HPDE6-E6E7 (cell line): ENCODE results near the gene ATP9B.
"Not testable (repeated sequence)": the region's sequence is repeated elsewhere in the genome, so short reads cannot be mapped to it uniquely, and the experiment has no call there.

Experiments
- DNase-seq: peaks from one replicate; pipeline ENCODE4 v3.0.0; 2011; ENCODE audit warnings: missing footprints; ENCODE audit errors: extremely low spot score

ATP9B gene

GRCh38 chr18:79285191-79285590 lies 216.0 kb downstream of the ATP9B start:
- not testable (repeated sequence) for DNase-seq

- DNase-seq = not testable (repeated sequence)
Observed at GRCh38 chr18:79290409-79290808, 221.2 kb downstream of the ATP9B start.

- no peak for DNase-seq
Observed at GRCh38 chr18:79290876-79291275, 221.7 kb downstream of the ATP9B start.

- no peak for DNase-seq
Observed at GRCh38 chr18:79294235-79294634, 225.0 kb downstream of the ATP9B start.

DNA sequence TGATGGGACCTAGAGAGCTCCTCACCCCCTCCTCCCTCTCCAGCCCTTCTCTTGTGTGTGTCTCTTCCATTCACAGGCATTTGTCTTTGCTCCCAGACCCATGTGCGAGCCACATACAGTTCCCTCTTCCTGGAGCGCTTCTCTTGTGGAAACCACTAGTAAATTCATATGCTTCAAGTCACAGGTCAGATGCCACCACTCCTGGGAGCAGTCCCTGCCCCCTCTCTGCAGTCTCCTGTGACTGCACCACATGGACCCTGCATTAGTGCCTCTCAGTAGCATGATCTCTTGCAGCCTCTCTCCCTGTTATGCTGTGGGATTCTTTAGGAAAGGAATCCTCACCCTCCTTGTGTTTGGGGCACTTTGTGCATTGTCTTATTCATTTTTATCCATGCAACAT lies 230.1 kb downstream of the ATP9B start:
- DNase-seq = no peak

DNA sequence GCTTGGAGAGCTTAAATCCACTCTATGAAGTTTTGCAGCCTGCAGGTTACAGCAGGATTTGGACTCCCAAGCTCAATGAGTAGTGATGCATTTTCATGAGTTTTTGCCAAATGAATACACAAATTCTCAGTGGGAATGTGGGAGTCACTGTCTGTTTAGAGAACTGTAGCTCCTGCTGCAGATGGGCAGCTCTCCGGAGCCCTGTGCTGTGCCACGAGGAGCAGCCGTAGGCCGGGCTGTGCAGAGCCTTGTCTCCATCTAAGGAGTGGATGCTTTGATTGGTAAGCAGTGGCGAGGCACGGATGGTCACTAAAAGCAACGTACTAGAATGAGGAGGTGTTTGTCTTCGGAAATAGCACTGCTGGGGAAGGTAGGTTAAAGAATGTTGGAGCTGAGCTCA lies 230.5 kb downstream of the ATP9B start:
- no peak for DNase-seq

- DNase-seq = no peak
Observed at GRCh38 chr18:79300413-79300812, 231.2 kb downstream of the ATP9B start.

DNA sequence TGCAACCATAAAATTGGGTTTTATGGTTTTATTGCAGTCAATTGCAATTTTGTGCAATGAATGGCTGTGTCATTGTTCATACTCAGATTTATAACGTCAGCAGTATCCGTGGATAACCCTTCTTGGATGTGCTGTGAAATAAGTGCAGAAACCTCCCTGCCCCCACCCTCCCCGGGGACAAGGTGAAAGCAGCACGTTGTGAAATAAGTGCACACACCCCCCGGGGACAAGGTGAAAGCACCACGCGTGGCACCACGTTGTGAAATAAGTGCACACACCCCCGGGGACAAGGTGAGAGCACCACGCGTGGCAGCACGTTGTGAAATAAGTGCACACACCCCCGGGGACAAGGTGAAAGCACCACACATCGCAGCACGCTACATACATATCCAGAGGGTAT lies 232.9 kb downstream of the ATP9B start:
- no peak for DNase-seq

DNA sequence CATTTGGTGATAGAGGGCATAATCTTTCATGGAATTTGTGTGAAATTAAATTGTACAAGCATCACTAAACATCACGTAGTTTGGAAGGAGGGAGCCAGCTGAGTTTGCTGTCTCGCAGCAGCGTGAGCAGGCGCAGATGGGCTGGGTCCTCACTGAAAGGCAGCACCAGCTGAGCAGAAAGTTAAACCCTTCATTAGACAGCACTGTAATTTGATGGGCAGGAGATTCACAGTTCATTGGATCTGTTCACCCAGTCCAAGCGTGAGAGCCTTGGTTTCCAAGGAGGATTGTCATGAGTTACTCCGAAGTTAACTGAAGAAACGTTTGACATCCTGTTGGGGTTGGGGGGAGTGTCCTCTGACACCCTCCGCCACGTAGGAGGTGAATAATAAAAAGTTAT lies 236.7 kb downstream of the ATP9B start:
- DNase-seq = no peak

DNA sequence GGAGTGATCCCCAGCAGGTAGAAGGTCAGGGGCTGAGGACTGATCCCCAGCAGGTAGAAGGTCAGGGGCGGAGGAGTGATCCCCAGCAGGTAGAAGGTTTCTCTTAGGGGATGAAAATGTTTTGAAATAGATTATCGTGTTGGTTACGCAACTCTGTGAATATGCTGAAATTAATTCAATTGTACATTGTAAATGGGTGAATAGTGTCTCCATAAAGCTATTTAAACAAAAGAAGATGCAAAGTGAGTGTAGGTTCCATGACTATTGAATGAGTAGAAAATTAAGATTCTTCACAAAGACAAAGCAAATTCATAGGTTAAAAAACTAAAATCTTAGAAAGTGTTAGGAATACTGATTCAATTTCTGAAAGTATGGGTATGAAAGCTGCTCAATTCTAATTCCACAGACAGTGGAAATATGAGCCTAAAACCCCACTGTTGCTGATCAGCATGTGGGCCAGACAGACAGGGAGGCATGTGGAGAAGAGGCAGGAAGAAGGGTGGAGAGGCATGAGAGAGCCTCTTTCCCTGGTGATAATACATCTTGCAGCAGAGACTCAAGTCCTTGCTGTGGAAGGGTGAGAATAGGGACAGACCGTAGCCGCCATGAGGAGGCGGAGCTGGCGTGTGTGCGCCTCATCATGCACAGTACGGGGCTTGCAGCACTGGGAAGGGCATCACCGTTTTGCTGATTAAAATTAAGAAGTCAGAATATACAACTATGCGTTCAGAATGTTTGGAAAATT lies 240.6 kb downstream of the ATP9B start:
- no peak for DNase-seq

DNA sequence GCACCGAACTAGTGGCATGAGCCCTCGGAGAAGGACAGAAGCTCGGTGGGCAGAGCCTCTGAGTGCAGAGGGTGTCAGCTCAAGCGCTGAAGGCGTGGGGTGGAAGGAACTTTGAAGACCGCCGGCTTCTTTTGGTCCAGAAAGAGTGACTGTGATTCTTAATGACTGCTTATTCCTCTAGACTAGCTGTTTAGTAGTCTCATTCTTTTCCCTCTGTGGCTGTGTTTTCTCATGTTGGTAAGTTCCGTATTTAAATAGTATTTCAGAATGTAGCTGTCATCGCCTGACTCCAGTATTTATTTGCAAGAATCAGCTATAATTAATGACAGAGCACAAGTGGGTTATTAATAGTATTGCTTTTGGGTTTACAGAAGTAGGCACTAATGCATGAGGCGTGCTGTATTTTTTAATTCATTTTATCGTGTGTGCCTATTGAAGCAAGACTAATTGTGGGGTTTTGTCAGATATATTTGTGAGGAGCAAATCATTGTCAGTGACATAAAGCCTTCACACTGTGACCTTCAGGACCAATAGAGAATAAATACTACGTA lies 245.7 kb downstream of the ATP9B start:
- no peak for DNase-seq

DNA sequence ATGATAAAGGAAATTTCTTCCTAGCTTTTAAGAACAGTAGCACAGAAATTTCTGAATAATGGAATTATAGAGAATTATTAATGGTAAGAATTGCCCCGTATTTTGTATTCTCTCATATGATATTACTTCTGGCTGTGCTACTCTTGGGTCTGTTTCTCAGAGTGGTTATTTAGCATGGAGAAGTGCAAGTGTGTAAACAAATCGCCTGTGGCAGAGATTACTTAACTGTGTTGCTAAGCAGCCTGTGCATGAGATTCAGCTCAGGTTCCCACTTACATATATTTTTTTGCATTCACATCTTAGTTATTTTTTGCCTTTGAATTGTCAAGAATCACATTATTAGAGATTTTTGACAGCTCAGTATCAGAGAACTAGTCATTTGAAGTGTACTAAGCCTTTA lies 246.4 kb downstream of the ATP9B start:
- no peak for DNase-seq

DNA sequence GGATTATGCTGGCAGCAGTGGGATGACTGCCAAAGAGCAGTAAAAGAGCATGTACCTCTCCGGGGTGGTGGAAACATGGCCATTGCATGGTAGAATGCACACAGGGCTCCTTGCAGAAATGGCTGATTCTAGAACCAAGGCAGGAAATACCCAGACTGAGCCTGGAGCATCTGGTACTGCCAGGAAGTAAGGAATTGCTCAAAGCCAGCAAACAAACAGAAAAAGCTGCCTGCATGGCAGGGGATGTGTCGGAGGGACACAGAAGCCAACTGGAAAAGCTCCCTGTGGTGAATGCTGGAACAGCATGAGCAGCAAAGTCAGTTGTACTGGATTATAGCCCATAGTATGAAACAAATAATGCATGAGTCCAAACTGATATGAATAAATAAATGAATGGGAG lies 248.5 kb downstream of the ATP9B start:
- DNase-seq = no peak

DNA sequence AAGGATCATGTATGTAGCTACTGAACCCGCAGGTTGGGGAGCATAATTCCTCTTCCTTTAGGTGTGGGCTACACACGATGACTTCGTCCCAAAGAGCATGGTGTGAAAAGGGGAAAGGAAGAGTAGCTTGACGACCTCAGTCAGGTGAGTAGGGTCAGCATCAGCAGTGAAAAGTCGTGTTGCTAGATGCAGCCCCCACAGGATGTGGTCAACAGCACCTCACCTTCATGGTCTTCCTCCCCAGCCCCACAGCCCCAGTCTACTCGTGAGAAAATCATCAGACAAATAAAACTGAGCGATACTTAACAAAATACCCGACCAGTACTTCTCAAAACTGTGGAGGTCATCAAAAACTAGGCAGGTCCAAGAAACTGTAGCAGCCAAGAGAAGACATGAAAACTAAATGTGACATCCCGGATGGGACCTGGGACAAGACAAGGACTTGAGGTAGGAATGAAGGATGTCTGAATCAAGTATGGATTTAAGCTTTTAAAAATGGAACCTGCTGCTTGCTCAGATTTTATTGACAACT lies 249.0 kb downstream of the ATP9B start:
- no peak for DNase-seq

- no peak for DNase-seq
Observed at GRCh38 chr18:79320216-79320850, 251.1 kb downstream of the ATP9B start.

GRCh38 chr18:79321625-79322405 lies 252.6 kb downstream of the ATP9B start:
- DNase-seq = no peak

GRCh38 chr18:79322441-79322840 lies 253.2 kb downstream of the ATP9B start:
- no peak for DNase-seq

DNA sequence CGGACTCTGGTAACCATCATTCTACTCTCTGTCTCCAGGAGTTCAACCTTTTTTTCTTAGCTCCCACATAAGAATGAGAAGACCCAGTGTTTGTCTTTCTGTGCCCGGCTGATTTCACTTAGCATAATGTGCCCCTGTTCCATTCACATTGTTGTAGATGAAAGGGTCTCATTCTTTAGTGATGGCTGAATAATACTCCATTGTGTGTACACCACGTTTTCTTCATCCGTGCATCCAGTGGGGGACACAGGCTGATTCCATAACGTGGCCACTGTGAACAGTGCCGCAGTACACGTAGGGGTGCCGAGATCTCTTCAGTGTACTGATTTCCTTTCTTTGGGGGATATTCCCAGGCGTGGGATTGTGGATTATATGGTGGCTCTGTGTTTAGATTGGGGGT lies 254.3 kb downstream of the ATP9B start:
- DNase-seq = no peak

DNA sequence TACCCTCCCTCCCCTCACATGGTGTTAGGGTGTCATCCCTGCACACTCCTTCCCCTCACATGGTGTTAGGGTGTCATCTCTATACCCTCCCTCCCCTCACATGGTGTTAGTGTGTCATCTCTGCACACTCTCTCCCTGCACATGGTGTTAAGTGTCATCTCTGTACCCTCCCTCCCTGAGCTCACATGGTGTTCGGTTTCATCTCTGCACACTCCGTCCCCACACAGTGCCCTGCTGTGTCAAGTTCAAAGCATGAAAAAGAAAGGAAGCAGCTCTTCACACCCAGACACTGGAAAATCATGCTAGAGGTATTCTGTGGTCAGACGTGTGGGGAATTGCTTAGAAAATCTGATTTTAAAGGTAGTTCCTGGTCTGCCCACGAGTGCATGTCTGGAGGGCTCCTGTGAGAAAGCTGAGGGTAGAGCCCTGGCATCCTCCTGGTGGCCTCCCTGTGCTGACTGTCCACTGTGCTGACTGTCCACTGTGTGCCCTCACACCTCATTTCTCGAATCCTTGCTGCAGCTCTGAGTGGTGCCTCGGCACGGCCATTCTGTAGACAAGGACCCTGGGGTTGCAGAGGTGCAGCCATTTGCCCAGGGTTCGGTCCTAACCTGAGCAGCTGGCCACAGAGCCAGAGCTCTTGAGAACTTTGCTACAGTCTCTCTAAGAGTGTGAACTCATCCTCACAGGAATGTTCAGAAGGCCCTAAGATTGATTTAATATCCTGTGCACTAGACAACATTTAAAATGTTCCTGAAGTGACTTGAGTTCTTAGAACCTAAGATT lies 257.4 kb downstream of the ATP9B start:
- no peak for DNase-seq

GRCh38 chr18:79327199-79327721 lies 258.1 kb downstream of the ATP9B start:
- DNase-seq = no peak

- not testable (repeated sequence) for DNase-seq
Observed at GRCh38 chr18:79327915-79328314, 258.7 kb downstream of the ATP9B start.
